HG02798 (cell line): ENCODE data around the gene XRRA1.
"Not testable (repeated sequence)": the region's sequence is repeated elsewhere in the genome, so short reads cannot be mapped to it uniquely, and the experiment has no call there.

ENCODE experiments used
- ATAC-seq: cut with Tn5 transposase; IDR thresholded peaks from one replicate; pipeline ENCODE4 v1.9.1; 2021; ENCODE audit warnings: mild to moderate bottlenecking; ENCODE audit not compliant: unreplicated experiment, poor library complexity

The XRRA1 gene

DNA sequence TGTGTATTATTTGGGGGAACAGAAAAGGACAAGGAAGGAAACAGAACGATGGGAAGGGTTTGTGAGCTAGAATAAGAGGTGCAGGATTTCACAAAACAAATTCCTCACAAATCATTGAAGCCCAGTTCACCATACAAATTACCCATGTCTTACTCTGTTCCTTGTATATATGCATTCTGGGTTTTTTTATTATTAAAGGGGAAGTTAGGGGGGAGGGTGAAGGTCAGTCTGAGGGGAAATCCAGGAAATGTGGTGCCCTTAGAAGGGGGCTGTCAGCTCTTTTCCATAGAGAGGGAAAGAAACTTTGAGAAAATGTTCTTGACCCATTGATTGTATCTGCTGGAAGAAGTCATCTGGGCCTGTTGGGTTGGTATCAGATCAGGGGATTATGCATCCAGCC is 109.4 kb downstream of the XRRA1 start:
- ATAC-seq: no peak

DNA sequence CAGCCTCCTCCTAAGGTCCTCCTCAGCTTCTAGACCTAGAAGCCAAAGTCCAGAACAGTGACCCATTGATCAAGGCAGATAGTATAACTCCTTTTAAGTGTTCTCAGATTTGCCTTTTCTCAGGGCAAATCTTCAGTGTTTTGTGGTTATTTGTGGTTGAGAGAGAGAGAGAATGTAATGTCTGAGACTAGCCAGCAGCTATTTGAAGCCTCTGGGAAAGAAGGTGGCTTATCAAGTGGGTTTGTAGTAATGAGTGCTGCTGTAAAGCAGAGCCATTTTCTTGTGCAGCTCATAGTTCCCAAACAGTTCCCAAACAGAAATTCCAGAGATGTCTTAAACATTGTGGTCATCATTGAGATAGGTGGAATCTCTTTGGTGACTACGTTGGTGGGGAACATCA is 110.7 kb downstream of the XRRA1 start:
- ATAC-seq: no peak

DNA sequence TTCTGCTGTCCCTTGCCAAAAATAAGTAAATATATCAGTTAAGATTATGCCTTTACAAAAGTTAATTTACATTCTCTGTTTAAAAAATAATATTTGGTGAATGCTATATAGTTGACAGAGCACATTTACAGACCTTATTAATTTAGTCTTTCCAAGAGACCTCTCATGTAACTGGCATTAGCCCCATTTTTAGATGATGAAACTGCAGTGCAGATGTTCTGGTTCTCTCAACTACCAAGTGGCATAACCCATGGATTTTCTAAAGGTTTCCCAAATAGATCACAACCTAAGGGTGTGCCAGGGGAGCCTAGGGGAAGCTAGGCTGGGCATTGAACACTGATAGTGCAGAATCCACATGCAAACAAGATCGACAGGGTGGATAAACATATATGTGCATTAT is 111.7 kb downstream of the XRRA1 start:
- no peak for ATAC-seq

DNA sequence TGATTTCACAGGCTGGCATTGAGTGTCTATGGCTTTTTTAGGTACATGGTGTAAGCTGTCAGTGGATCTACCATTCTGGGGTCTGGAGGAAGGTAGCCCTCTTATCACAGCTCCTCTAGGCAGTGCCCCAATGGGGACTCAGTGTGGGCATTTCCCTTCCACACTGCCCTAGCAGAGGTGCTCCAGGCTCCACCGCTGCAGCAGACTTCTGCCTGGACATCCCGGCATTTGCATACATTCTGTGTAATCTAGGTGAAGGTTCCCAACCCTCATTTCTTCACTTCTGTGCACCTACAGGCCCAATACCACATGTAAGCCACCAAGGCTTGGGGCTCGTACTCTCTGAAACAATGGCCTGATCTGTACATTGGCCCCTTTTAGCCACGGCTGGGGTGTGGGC is 122.0 kb downstream of the XRRA1 start:
- no peak for ATAC-seq

DNA sequence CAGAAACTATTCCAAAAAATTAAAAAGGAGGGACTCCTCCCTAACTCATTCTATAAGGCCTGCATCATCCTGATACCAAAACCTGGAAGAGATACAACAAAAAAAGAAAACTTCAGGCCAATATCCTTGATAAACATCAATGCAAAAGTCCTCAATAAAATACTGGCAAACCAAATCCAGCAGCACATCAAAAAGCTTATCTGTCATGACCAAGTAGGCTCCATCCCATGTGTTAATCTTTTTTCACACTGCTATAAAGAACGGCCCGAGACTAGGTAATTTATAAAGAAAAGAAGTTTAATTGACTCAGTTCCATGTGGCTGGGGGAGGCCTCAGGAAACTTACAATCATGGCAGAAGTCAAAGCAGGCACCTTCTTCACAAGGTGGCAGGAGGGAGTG is 123.3 kb downstream of the XRRA1 start:
- ATAC-seq: not testable (repeated sequence)

DNA sequence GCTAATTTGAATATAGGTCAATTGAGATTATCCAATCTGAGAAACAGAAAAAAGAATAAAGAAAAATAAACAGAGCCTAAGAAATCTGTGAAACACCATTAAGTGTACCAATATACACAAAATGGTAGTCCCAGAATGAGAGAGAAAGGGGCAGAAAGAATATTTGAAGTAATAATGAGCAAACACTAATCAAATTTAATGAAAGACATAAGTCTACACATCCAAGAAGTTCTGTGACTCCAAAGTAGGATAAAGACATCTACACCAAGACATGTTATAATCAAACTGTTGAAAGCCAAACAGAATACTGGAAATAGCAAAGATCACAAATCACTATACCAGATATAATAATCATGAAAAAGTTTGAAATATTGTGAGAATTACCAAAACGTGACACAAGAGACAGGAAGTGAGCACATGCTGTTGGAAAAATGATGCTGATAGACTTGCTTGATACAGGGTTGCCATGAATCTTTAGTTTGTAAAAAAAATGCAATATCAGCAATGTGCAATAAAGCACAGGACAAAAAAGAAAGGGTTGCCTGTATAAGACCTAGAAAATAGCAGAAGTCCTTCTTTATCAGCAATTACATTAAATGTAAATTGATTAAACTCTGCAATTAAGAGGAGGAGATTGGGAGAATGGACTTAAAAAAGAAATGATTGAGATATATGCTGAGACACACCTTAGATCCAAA is 124.5 kb downstream of the XRRA1 start:
- no peak for ATAC-seq

DNA sequence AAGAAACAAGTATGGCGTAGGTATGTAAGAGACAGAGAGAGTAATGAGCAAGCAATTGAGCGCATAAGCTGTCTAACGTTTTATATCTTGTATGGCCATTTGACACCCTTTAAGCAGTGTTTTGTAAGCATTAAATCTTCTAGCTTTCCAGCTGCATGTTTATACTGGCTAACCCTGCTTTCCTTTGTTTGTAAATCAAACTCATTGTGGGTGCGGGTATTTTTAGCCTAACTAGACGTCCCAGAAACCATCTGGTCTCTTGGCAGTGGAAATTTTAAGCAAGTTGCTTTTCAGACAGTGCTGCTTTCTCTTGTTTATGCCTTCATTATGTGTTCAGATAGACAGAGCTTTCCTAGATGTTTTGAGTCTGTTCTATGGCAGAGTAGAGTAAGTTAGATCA is 126.7 kb downstream of the XRRA1 start:
- ATAC-seq: no peak

DNA sequence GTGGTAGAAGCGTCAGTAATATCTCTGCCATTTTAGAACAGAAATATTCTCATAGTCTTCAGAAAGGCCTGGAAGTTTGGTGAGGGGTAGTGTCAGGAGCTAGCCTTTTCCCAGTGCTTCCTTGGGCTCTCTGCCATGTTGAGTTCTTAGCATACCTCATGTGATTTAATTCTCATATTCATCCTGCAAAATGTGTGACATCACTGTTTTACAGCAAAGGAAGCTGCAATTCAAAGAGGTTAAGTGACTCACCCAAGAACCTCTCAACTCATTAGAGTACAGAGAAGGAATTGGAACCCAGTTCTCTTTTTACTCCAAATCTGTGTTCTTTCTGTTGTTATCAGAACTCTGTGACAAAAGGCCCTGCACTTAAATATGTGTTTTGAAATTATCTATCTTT is 128.1 kb downstream of the XRRA1 start:
- no peak for ATAC-seq

DNA sequence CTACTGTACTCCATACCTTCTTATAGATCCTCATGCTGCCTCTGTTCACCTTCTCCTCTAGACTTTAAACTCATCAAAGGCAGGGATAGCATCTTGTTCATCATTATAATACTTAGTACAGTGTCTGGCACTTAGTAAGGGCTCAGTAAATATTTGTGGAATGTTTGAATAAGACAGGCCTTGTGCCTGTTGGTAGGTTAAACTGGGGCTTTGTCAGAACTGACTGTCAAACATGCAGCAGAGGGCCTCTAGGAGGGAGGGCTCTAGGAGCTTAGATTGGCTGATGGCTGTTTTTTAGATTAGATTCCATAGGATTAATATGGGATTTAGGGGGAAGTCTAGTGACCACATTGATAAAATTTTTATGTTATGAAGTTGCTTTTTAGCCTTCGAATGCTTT is 129.5 kb downstream of the XRRA1 start:
- no peak for ATAC-seq

DNA sequence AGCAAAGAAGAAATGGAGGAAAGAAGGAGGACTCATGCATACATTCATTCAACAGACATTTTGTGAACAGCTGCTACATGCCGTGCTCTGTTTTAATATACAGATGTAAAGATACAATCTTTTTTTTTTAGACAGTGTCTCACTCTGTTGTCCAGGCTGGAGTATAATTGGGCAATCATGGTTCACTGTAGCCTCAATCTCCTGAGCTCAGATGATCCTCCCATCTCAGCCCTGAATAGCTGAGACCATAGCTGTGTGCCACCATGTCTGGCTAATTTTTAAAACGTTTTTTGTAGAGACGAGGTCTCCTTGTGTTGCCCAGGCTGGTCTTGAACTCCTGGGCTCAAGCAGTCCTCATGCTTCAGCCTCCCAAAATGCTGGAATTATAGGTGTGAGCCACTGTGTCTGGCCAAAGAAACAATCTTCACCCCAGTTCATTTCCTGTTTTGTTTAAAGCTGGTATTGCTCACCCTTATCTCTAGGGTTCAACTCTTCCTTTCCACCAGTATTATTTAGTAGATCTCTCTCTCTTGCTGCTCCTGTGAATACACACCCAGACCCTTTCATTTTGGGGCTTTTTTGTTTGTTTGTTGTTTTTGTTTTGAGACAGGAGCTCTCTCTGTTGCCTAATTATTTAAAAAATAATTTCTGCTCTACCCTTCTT is 130.5 kb downstream of the XRRA1 start:
- no peak for ATAC-seq

DNA sequence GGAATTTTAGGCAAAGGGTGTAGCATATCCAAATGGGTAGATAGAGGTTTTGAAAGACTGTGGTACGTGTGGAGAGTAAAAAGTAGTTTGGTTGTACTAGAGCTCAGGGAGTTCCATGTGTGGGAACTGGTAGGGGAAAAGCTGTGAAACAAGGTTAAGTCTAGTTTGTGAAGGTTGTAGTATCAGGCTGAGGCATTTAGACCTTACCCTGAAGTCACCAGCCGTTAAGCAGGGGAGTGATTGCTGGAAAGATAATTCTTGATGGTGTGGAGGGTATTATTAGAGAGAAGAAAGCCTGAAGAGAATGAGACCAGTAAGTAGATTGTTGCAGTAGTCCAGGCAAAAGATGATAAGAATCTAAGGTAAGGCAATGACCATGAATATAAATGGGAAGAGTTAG is 132.2 kb downstream of the XRRA1 start:
- ATAC-seq: no peak

DNA sequence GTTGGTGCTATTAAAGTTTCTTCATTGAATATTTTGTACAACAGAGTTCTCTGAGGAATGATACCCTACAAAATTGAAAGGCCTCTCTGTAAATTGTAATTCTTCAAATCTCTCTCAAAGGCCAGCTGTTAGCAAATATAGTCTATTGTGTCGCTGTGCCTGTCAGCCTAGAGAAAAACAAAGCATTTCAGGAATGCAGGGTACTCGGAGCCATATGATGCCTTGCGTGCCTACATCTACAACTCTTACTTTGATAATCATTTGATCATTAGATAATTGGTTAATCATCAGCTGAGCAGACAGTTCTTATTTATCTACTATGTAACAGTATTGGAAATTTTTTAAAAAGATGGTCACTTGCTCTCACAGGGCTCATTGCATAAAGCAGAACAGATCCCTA is 132.9 kb downstream of the XRRA1 start:
- ATAC-seq: no peak

DNA sequence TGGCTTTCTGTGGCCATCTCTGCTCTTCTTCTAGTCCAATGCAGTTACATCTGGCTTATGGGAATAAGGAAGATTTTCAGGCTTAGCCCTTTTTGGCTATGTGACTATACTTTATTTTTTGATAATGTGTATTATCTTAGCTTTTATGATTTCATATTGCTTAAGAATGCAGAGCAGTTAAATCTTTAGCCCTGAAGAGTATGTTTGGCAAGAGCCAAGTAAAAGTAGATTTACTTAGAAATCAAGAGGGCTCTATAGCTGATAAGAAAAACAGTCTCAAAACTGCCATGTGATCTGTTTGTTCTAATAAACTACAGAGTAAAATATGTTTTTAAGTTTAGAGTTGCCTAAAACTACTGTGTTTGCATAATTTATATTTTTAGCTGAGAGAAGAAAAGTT is 139.1 kb downstream of the XRRA1 start:
- no peak for ATAC-seq

DNA sequence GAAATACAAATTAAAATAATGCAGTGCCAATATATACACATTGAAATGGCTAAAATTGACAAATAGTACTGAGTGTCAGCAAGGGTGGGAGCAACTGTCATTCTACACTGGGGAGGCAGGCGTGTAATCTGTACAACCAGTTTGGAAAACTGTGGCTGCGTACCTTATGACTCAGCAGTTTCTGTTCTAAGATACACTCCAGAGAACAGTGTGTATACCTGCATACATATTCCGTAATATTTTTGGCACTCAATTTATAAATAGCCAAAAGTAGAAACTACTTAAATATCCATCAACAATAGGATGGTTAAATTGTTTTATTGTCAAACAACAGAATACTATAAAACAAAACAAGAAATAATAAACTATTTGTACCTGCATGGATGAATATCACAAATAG is 142.6 kb downstream of the XRRA1 start:
- ATAC-seq: no peak

DNA sequence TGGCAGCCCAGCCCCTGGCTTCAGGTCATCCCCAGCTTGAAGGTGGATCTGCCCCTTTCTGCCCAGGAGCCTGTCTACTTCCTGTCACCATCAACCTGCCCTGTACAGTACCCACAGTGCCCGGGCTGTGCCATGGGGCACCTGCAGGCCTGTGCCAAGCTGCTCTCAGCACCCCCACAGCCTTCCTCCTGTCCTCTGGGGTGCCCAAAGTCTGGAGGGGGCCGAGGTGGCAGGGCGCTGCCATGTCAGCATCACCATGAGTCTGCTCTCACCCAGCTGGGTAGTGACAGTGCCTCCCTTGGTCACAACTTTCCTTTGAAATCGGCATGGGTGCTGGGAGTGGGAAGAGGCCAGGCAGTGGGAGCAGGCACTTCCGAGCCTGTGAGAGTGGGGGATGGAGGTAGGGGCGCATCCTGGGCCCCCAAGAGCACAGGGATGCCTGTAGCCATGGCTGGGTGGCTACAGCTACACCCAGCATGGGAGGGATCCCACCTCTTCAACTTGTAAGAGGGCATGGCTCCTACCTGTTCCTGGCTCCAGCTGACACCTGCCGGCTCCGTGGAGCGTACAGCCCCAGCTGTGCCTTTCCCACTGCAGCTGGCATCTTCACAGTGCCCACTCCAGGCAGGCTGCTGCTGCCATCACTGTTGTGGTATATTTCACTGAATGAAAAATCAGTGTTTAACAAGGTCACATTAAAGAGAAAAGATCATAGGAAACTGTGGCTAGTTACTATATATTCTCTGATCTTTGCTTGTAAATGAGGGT is 157.4 kb downstream of the XRRA1 start:
- no peak for ATAC-seq
